NCI-H2081 treated with DMSO at 0.1 percent for 48 hours (cell line): ENCODE results near the gene SLC34A2.

Experiments
- DNase-seq: peaks from one replicate; lab custom pipeline; 2025; lab: John Stamatoyannopoulos, UW

The SLC34A2 gene

GRCh38 chr4:25662306-25662705 lies 6.7 kb downstream of the SLC34A2 start:
- no peak for DNase-seq

GRCh38 chr4:25663781-25664180 lies 8.1 kb downstream of the SLC34A2 start:
- DNase-seq: no peak

DNA sequence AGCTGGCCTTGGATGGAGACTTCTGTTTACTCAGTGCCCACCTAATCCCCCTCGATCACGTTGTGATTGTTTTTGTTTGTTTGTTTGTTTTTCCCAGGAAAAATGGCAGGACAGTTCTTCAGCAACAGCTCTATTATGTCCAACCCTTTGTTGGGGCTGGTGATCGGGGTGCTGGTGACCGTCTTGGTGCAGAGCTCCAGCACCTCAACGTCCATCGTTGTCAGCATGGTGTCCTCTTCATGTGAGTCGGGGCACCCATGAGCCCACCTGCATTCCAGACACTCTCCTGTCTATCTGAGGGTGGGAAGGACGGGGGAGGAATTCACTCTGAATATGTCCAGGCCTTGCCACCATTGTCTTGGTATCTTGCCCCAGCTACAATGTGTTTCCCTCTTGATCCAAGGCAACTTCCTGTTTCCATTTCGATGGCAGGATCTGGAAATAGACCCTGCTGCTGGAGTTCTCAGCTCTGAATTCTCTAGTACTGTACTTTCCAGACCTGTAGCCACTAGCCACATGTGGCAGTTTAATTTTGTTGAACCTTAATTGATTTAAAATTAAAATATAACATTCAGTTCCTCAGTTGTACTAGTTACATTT lies 10.5 kb downstream of the SLC34A2 start:
- no peak for DNase-seq

- no peak for DNase-seq
These were observed 12.4 kb downstream of the SLC34A2 start for GRCh38 chr4:25667931-25668557.

DNA sequence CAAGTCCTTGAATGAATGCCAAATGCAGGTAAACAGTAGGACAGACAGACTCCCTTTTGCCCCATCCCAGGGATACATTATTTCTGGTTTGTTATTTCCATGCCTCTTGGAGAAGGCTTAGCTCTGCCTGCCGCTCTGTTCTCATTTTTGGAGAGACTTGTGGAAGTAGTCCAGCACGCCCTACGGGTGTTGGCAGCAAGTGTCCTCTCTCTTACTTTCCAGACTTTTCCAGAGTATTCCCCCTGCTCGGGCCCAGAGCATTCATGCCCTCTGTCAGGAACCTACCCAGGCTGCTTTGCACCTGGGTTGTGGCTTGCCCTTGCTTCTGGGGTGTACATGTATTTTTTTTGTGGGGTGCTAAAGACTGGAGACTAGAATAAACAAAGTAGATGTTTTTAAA lies 15.3 kb downstream of the SLC34A2 start:
- DNase-seq: no peak

DNA sequence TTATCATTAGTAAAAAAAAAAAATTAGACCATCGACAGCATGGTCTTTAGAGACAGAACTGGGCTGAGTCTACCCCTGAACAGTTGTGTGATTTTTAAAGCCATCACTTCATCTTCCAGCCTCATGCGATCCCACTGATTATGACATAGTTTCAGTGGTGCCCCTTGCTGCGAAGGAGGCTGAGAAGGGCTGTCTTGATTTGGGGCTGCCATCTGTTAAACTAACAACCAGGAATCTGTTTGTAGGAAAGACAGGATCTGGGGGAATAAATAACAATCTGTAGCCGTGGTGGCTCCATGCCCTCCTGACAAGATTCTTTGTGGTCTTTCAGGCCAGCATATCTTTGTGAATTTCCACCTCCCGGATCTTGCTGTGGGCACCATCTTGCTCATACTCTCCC lies 17.1 kb downstream of the SLC34A2 start:
- no peak for DNase-seq

DNA sequence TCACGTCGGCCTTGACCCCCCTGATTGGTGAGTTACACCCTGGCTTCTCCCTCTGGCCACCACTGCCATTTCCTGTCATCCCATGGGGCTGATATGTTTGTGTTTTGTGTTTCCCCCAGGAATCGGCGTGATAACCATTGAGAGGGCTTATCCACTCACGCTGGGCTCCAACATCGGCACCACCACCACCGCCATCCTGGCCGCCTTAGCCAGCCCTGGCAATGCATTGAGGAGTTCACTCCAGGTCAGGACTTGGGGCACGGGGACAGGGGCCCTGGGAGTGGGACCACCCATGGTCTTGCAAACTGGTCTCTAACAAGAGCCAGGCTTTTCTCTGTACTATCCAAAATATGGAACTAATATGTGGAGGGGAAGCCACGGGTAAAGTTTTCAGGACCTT lies 18.7 kb downstream of the SLC34A2 start:
- no peak for DNase-seq

DNA sequence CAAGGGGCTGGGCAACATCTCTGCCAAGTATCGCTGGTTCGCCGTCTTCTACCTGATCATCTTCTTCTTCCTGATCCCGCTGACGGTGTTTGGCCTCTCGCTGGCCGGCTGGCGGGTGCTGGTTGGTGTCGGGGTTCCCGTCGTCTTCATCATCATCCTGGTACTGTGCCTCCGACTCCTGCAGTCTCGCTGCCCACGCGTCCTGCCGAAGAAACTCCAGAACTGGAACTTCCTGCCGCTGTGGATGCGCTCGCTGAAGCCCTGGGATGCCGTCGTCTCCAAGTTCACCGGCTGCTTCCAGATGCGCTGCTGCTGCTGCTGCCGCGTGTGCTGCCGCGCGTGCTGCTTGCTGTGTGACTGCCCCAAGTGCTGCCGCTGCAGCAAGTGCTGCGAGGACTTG lies 20.6 kb downstream of the SLC34A2 start:
- no peak for DNase-seq

- DNase-seq: no peak
These were observed 21.5 kb downstream of the SLC34A2 start for GRCh38 chr4:25677157-25677556.

- DNase-seq: no peak
These were observed 22.3 kb downstream of the SLC34A2 start for GRCh38 chr4:25677943-25678342.

- no peak for DNase-seq
These were observed 32.1 kb downstream of the SLC34A2 start for GRCh38 chr4:25687773-25688172.

DNA sequence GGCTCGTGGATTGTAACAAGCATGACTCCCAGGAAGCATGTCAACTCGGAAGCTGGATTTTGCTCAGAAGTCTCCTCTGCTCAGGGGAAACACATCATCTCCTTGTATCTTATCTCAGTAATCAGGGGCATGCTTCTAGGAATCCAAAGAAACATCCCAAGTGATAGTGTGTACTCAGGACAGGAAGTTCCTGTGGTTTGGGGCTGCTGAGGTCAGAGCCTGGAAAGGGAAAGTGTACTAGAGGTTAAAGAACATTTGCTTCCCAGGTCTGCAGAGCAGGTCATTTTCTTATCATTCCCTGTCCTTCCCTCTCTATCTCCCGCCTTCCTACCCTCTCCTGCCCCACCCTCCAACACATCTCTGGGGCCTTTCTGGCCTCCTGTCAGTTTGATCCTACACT lies 38.8 kb downstream of the SLC34A2 start:
- no peak for DNase-seq

- no peak for DNase-seq
These were observed 40.8 kb downstream of the SLC34A2 start for GRCh38 chr4:25696409-25696808.

DNA sequence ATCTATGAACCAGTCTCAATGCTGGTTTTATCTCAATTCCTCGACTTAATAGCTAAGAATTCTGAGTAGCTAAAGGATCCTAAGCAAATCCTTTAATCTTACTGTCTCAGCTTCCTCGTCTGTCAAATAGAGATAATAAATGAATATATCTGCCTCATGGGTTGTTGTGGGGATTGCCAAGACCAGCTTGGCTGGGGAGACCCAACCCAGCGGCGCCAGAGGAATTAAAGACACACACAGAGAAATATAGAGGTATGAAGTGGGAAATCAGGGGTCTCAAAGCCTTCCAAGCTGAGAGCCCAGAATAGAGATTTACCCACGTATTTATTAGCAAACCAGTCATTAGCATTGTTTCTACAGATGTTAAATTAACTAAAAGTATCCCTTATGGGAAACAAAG lies 41.9 kb downstream of the SLC34A2 start:
- DNase-seq: no peak

DNA sequence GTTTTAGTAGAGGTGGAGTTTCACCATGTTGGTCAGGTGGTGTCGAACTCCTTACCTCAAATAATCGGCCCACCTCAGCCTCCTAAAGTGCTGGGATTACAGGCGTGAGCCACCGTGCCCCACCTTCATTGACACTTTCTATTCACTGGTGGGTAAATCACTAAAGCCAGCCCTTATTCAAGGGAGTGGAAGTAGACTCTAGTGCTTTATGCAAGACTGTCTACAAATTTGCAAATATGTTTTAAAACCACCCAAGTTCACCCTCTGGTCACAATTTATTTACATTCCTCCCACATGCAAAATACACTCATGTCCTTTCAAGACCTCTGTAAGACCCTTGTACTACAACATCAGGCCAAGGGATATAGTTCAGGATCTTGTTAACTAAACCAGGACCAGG lies 45.0 kb downstream of the SLC34A2 start:
- DNase-seq: no peak

- no peak for DNase-seq
These were observed 47.2 kb downstream of the SLC34A2 start for GRCh38 chr4:25702848-25703247.

- DNase-seq: no peak
These were observed 48.2 kb downstream of the SLC34A2 start for GRCh38 chr4:25703731-25704388.

DNA sequence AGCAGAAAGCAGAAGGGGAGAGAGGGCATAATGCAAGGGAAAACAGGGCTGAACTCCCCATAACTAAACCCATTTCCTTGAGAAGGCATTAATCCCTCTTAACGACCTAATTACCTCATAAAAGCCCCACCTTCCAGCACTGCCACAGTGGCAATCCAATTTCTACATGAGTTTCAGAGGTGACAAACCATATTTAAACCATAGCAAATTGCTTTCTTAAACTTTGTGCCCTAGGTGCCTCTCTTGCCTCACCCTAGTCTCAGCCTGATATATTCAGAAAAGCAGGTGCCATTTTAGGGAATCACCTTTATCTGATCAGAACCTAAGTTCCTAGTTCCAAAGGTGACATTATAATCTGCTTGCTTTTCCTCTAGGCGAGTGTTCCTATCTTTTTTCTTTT lies 48.9 kb downstream of the SLC34A2 start:
- no peak for DNase-seq

DNA sequence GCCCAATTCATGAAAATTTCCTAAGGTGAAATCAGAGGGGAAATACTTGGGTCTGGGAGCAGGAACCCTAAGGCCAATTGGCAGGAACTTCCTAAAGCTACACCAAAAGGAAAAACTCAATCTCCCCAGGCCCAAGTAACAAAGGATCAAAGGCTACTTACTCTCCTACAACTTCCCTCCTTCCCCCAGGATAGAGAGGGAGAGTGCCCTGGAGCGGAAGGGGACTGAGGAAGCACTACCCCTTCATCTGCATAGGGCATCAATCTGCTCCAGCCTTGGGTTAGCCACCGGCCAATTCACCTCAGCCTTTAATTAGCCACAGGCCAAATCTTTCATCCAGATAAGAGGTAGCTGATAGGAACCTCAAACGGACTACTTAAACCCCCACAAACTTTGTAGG lies 55.0 kb downstream of the SLC34A2 start:
- DNase-seq: no peak

DNA sequence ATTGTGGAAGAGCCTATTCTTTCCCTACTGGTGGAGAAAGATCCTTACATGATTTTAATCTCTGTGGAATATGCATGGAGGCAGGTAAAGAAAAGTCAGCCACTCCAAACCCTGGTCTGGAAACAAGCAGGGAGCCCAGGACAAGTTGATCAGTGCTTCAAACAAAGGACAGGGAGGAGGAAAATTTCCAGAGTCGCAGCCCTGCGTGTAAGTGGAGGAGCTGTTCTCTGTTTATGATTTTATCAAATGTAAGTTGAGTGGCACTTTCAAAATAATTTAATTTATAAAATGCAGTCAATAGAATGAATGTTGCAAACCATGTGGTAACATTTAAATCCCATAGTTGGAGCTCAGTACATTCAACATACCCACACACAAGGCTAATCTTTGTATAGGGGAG lies 57.0 kb downstream of the SLC34A2 start:
- no peak for DNase-seq

GRCh38 chr4:25713812-25714211 lies 58.2 kb downstream of the SLC34A2 start:
- DNase-seq: no peak

- no peak for DNase-seq
These were observed 67.3 kb downstream of the SLC34A2 start for GRCh38 chr4:25722964-25723363.

- DNase-seq: no peak
These were observed 67.8 kb downstream of the SLC34A2 start for GRCh38 chr4:25723409-25723808.

DNA sequence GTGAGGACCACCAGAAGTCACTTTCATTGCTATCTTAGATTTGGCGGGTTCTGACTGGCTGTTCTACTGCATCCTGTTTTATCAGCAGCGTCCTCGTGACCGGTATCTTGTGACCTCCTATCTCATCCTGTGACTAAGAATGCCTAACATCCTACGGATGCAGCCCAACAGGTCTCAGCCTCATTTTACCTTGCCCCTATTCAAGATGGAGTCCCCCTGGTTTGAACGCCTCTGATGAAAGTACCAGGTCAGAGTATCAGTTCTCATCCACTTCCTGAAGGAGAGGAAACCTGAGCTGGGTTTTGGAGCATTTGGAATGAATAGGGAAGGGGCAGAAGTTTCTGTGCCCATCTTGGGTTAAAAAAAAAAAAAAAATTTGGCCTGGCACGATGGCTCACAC lies 70.2 kb downstream of the SLC34A2 start:
- no peak for DNase-seq
